Measurements from ENCODE around the gene SLC9A2.

The SLC9A2 gene

DNA sequence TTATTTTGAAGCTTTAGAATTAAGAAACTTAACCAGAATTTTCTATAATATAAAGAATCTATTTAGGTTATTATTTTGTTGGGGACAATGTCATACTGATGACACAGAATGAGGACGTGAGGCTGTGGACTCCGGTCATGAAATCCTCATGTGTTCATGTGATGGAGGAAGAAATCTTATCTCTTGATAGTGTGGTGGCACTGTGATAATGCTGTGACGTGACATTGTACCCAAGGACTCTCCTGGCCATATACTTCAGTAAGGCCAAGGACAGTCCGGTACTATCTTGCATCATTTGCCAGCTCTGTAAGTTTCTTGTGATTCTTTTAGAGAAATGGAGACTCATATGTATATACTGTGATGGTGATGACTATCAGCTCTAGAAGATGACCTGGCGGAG, 59.1 kb downstream of the SLC9A2 start:
- H3K4me3 ChIP-seq (ENCODE audit: low read depth, low read length), result no peak overlapping the region
- TF ChIP-seq, protein P1, sequence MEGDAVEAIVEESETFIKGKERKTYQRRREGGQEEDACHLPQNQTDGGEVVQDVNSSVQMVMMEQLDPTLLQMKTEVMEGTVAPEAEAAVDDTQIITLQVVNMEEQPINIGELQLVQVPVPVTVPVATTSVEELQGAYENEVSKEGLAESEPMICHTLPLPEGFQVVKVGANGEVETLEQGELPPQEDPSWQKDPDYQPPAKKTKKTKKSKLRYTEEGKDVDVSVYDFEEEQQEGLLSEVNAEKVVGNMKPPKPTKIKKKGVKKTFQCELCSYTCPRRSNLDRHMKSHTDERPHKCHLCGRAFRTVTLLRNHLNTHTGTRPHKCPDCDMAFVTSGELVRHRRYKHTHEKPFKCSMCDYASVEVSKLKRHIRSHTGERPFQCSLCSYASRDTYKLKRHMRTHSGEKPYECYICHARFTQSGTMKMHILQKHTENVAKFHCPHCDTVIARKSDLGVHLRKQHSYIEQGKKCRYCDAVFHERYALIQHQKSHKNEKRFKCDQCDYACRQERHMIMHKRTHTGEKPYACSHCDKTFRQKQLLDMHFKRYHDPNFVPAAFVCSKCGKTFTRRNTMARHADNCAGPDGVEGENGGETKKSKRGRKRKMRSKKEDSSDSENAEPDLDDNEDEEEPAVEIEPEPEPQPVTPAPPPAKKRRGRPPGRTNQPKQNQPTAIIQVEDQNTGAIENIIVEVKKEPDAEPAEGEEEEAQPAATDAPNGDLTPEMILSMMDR (IDR thresholded peaks at IDR 0.05; ENCODE audit: insufficient read depth, low read depth, low read length, missing control alignments), result no peak
- DNase-seq (ENCODE audit: low read depth), result no peak

DNA sequence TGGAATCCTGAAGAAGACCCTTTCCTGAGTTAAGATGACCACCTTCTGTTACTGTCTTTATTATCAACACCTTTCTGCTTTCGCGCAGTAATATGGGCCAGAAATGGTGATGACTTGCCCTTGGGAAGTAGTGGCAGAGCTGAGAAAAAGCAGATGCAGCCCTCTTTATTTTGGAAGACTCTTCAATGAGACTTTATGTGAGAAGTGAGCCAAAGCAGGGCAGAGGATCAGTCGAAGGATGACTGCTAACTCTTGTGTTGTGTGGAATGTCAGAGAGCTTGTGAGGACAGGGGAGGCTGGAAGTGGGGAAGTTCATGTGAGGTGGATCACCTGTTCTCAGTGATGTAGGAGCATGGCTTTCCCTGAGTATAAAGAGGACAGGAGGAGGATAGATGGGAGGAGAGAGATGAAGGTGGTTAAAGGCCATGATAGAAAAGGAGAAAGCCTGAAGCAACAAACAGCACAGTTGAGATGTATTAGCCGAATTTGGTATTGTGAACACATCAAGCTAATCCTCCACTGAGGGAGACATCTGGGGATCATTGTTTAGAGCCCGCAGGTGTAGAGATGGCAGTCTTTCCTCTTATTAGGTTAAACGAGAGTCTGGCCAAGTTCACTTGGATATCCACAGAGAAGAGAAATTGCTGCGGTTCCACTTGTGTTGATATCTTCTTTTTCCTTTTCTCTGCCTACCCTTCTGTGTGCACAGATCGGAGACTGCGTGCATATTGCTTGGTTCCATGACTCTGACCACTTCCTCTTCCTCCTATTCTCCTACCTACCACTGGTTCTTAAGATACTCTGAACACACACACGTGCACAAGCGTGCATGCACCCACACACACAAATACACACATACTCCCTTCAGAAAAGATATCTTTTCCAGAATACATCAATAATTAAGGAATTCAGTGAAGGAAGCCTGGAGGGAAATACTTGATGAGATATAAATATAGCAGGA, 67.4 kb downstream of the SLC9A2 start:
- TF ChIP-seq, protein P1 (IDR thresholded peaks at IDR 0.05; ENCODE audit: insufficient read depth, low read depth, low read length, missing control alignments), result no peak
- DNase-seq (ENCODE audit: low read depth), result peak; percentile 12
- H3K4me3 ChIP-seq (ENCODE audit: low read depth, low read length), result no peak overlapping the region

DNA sequence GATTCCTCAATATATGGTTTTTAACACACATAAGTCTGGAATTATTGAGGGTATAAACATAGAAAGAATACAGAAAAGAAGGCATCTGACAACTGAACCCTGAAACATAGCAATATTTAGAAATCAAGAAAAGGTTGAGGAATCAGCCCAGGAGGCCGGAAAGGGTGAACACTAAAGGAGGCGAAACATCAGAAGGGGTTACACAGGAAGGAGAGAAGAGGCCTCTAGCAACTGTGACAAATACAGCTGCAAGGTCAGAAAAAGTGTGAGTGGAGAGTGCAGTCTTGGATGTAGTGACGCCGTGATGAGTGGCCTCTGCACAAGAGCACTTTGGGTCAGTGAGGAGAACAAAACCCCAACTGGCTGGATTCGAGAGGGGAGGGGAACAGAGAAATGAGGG, 70.7 kb downstream of the SLC9A2 start:
- no peak overlapping the region for H3K4me3 ChIP-seq (ENCODE audit: low read depth, low read length)
- DNase-seq (ENCODE audit: low read depth), result no peak
- TF ChIP-seq, protein P1 (IDR thresholded peaks at IDR 0.05; ENCODE audit: insufficient read depth, low read depth, low read length, missing control alignments), result no peak

DNA sequence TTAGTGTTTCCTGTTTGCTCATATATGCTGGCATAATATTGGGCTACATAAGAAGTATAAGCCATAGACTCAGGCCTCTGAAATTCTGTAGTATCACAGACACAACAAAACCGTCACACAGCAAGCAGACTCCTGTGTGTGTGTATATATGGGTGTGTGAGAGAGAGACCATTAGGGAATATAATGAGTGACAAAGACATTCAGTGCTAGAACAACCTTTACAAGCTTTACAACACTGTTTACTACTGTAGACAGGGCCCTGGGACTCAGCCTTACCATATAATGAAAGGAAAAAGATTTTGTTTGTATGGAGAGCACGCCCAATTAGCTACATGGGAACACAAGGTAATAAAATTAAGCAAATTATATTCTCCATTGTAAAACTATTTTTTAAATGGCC, 77.1 kb downstream of the SLC9A2 start:
- H3K4me3 ChIP-seq (ENCODE audit: low read depth, low read length), result no peak overlapping the region
- TF ChIP-seq, protein P1 (IDR thresholded peaks at IDR 0.05; ENCODE audit: insufficient read depth, low read depth, low read length, missing control alignments), result no peak
- DNase-seq (ENCODE audit: low read depth), result no peak

DNA sequence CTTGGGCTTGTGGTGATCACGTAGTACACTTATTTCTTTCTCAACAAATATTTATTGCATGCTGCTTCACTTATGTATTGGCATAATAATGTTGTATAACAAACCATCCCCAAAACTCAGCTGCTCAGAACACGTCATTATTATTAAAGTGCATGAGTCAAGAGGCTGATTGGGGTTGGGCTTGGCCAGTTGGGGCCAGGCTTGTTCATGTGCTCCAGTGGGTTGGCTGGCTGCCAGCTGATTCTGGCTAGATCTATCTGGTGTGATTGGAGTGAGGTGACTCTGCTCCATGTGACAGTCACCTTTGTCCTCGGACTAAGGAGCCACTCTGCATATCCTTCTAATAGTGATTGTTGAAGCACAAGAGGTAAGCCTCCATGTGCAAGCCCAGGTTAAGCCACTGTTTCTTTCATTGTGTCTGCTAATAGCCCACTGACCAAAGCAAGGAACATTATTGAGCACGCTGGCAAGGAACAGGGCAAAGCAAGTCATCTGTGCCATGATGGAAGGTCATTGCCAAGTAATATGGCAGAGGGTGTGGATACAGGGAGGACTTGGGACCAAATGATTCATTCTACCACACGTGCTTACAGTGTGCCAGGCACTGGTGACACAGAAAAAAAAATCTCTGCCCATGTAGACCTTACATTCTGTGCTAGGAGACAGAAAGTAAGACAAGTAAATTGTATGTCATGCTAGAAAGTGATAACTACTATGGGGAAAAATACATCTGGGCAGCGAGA, 79.2 kb downstream of the SLC9A2 start:
- TF ChIP-seq, protein P1 (IDR thresholded peaks at IDR 0.05; ENCODE audit: insufficient read depth, low read depth, low read length, missing control alignments), result no peak
- H3K4me3 ChIP-seq (ENCODE audit: low read depth, low read length), result no peak overlapping the region
- peak; percentile 8 for DNase-seq (ENCODE audit: low read depth)

DNA sequence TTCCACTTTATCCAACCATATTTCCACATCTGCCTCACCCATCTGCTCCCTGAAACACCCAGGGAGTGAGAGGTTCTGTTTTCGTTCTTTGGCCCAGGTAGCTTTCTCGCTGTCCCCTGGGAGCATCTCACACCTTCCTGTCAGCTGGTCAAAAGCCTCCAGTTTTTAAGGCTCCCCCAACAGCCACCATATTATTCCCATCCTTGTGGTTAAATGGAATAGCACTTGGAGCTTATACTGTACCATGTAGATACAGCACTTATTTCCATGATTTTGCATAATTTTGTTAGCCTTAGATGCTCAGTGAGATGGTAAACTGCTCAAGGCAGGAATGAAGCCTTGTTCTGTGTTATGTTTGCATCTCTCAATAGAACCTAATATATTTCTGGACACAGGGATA, 84.0 kb downstream of the SLC9A2 start:
- H3K4me3 ChIP-seq (ENCODE audit: low read depth, low read length), result no peak overlapping the region
- DNase-seq (ENCODE audit: low read depth), result no peak
- TF ChIP-seq, protein P1 (IDR thresholded peaks at IDR 0.05; ENCODE audit: insufficient read depth, low read depth, low read length, missing control alignments), result no peak

Measured in GM12865 (cell line).